Stimulated activated CD8-positive, alpha-beta memory T cell treated with anti-CD3 and anti-CD28 coated beads, Interleukin-12 subunit alpha, Interleukin-12 subunit beta, amount 100 ng/mL, for 4 hours (primary cell): Measurements from ENCODE around the gene PDS5A.
"Not testable (repeated sequence)": the region's sequence is repeated elsewhere in the genome, so short reads cannot be mapped to it uniquely, and the experiment has no call there.

ENCODE experiments used
- DNase-seq: peaks from one replicate; pipeline ENCODE4 v3.0.0-alpha.2; 2020; ENCODE audit warnings: low read depth

The PDS5A gene

GRCh38 chr4:39905656-39906055 is 72.1 kb downstream of the PDS5A start:
- DNase-seq, result no peak

GRCh38 chr4:39905019-39905418 is 72.7 kb downstream of the PDS5A start:
- DNase-seq, result not testable (repeated sequence)

DNA sequence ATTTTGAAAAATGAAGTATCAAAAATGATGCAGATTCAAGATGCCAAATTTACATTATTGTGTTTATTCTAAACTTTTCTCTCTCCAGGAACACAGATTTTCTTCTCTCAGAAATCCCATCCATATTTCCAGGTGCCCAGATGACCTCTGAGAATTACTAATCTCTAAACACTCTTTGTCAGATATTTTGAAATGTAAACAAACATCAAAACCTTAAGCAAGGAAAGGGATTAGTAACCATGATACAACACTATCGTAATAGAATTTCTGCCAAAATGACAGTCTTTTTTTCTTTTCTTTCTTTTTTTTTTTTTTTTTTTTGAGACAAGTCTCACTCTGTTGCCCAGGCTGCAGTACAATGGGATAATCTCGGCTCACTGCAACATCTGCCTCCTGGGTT is 76.7 kb downstream of the PDS5A start:
- no peak for DNase-seq

DNA sequence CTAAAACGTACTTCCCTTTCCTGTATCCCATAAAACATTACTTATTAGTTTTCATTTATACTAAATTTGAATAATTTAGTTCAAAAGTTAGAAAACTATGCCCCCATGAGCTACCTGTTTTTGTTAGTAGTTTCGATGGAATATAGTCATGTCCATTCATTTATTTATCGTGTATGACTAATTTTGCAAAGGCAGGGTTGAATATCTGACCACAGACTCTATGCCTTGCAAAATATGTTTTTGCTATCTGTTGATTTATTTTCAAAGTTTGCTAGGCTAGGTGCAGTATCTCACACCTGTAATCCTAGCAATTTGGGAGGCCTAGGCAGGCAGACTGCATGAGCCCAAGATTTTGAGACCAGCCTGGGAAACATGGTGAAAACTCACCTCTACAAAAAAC is 78.4 kb downstream of the PDS5A start:
- DNase-seq, result no peak

- DNase-seq, result no peak
These were observed 79.7 kb downstream of the PDS5A start for GRCh38 chr4:39898015-39898414.

- DNase-seq, result no peak
These were observed 84.0 kb downstream of the PDS5A start for GRCh38 chr4:39893693-39894072.

- no peak for DNase-seq
These were observed 84.6 kb downstream of the PDS5A start for GRCh38 chr4:39892988-39893692.

DNA sequence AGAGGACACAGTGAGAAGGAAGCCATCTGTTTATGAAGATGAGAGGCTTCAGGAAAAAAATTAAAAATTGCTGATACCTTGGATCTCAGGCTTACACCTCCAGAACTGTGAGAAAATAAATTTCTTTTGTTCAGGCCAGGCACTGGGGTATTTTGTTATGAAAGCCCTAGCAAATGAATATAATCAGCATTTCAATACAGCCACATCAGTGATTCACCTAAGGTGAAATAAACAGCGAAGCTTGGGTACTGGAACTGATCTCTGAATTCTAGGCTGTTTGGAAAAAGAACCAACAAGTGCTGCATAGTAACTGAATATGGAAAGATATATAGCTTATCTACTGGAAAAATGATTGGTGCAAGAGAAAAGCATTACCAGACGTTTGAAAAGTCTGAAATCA is 88.5 kb downstream of the PDS5A start:
- DNase-seq, result no peak

GRCh38 chr4:39888541-39888940 is 89.2 kb downstream of the PDS5A start:
- DNase-seq, result no peak

- no peak for DNase-seq
These were observed 94.1 kb downstream of the PDS5A start for GRCh38 chr4:39883646-39884045.

DNA sequence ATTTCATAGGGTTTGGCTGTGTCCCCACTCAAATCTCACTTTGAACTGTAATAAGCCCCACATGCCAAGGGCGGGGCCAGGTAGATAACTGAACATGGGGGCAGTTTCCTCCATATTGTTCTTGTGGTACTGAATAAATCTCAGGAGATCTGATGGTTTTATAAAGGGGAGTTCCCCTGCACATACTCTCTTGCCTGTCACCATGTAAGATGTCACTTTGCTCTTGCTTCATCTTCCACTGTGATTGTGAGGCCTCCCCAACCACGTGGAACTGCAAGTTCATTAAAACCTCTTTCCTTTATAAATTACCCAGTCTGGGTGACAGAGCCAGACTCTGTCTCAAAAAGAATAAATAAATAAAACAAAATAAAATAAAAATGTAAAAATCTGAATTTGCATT is 95.9 kb downstream of the PDS5A start:
- DNase-seq, result no peak

DNA sequence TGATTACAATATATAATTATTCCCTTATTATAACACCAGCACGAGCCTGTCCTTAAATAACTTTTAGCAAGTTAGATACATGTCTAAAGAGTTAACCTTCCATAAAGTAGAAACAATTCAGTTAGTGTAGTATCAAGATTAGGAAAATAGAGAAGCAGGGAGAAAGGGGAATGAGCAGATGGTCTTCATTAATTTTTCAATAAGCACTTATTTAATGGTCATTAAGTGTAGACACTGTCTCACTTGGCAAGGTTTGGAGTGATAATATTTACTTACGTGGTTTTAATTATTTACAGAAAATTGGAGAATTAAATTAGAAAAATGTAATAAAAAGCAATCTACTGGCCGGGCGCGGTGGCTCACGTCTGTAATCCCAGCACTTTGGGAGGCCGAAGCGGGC is 99.7 kb downstream of the PDS5A start:
- DNase-seq, result no peak

DNA sequence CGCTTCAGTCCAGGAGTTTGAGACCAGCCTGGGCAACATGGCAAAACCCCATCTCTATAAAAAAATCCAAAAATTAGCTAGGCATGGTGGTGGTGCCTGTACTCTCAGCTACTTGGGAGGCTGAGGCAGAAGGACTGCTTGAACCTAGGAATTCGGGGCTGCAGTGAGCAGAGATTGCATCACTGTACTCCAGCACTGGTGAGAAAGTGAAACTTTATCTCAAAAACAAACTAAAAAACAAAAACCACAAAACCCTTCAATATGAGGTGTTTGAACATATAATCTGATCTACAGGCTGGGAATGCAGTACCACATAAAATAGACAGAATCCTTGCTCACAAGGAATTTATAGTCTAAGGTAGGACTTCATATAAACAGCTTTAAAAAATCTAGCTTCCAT is 103.9 kb downstream of the PDS5A start:
- DNase-seq, result no peak

DNA sequence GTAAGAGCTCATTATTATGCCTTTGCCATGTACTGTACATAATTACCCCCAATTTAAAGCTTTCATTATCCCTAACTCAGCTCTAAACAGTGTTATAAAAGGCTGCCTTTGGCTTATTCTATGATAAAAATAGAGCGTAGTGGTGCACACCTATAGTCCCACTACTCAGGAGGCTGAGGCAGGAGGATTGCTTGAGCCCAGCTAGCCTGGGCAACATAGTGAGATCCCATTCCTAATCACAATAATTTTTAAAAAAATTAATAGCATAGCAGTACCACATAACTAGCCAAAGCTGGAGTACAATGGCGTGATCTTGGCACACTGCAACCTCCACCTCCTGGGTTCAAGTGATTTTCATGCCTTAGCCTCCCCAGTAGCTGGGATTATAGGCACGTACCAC is 112.4 kb downstream of the PDS5A start:
- no peak for DNase-seq

- no peak for DNase-seq
These were observed 113.3 kb downstream of the PDS5A start for GRCh38 chr4:39864391-39864790.

- no peak for DNase-seq
These were observed 116.9 kb downstream of the PDS5A start for GRCh38 chr4:39860804-39861203.

GRCh38 chr4:39855909-39856512 is 121.7 kb downstream of the PDS5A start:
- DNase-seq, result no peak

- no peak for DNase-seq
These were observed 125.1 kb downstream of the PDS5A start for GRCh38 chr4:39852636-39853035.

GRCh38 chr4:39850727-39851126 is 127.0 kb downstream of the PDS5A start:
- no peak for DNase-seq

- no peak for DNase-seq
These were observed 131.0 kb downstream of the PDS5A start for GRCh38 chr4:39846705-39847104.

GRCh38 chr4:39846120-39846519 is 131.6 kb downstream of the PDS5A start:
- no peak for DNase-seq

GRCh38 chr4:39841894-39842293 is 135.8 kb downstream of the PDS5A start:
- DNase-seq, result no peak

DNA sequence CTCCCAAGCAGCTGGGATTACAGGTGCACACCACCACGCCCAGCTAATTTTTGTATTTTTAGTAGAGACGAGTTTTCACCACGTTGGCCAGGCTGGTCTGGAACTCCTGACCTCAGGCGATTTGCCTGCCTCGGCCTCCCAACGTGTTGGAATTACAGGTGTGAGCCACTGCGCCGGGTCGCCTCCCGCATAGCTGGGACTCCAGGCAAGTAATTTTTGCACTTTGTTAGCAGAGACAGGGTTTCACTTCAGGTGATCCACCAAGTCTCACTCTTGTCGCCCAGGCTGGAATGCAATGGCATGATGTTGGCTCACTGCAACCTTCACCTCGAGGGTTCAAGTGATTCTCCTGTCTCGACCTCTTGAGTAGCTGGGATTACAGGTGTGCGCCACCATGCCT is 137.2 kb downstream of the PDS5A start:
- DNase-seq, result not testable (repeated sequence)

GRCh38 chr4:39840027-39840426 is 137.7 kb downstream of the PDS5A start:
- no peak for DNase-seq
